ENCODE measurements around the gene APCDD1L. TPM values are rescaled to one million over a fixed set of nuclear protein-coding genes. Genes with fewer than 3 reads are reported as not detected.

The APCDD1L gene
- total RNA-seq, 1 experiment from 2014 or later: not detected

DNA sequence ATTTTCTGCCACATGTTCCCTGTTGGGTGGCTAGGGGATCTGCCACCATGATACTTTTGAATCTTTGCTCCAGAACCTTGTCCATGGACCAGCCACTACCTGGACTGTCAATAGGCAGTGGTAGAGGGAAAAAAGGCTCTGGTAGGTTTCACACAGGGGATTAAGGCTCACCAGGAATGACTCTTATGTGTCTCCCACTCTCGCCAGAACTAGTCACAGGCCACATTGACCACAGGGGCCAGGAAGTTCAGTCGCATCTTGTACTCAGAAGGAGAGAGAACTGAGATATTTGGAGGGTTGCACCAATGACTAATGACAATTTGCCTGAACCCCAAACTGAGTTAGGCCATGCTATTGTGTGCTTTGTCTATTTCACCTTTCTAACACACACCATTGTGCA, 23.6 kb upstream of the APCDD1L start:
- H3K79me2 ChIP-seq (ENCODE audit: low read length): no peaks in the 10 kb centered on the region
- no peaks in the 10 kb centered on the region for H3K9me3 ChIP-seq (ENCODE audit: low read length)
- H3K4me1 ChIP-seq (ENCODE audit: low read length): no peaks in the 10 kb centered on the region
- H2AFZ ChIP-seq (ENCODE audit: low read length): no peak overlapping the region
- no peak overlapping the region for H3K9ac ChIP-seq (ENCODE audit: low read length)
- no peak overlapping the region for H3K27ac ChIP-seq (ENCODE audit: low read length)
- H3K36me3 ChIP-seq (ENCODE audit: insufficient read depth, low read length): no peaks in the 10 kb centered on the region
- H4K20me1 ChIP-seq (ENCODE audit: insufficient read depth, low read depth, low read length): no peaks in the 10 kb centered on the region
- H3K4me3 ChIP-seq (ENCODE audit: low read length): no peak overlapping the region
- no peaks in the 10 kb centered on the region for H3K9me2 ChIP-seq (replicated peaks; ENCODE audit: insufficient read depth, low read length)
- no peak overlapping the region for H3K4me2 ChIP-seq (ENCODE audit: low read depth, low read length, poor library complexity, severe bottlenecking)
- no peaks in the 10 kb centered on the region for H3K27me3 ChIP-seq (ENCODE audit: low read length)
- no peak for DNase-seq

DNA sequence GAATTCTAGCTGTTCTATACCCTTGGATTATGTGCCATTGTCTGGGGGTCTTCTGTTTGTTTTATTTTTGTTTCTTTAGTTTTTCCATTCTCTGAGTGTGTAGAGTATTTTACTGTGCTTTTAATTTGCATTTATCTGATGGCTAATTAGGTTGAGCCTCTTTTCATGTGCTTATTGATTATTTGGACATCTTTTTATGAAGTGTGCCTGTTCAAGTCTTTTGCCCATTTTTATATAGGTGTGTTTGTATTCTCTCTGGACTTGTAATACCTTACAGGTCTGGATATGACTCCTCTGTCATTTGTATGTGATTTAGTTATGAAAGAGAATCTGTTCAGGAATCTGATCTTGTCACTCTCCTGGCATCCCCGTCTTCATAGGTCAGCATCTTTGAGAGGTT, 22.6 kb upstream of the APCDD1L start:
- H3K27ac ChIP-seq (ENCODE audit: low read length): no peak overlapping the region
- H2AFZ ChIP-seq (ENCODE audit: low read length): no peak overlapping the region
- H3K4me1 ChIP-seq (ENCODE audit: low read length): no peaks in the 10 kb centered on the region
- H4K20me1 ChIP-seq (ENCODE audit: insufficient read depth, low read depth, low read length): no peaks in the 10 kb centered on the region
- no peak overlapping the region for H3K4me3 ChIP-seq (ENCODE audit: low read length)
- H3K27me3 ChIP-seq (ENCODE audit: low read length): no peaks in the 10 kb centered on the region
- DNase-seq: no peak
- H3K4me2 ChIP-seq (ENCODE audit: low read depth, low read length, poor library complexity, severe bottlenecking): no peak overlapping the region
- H3K36me3 ChIP-seq (ENCODE audit: insufficient read depth, low read length): no peaks in the 10 kb centered on the region
- H3K79me2 ChIP-seq (ENCODE audit: low read length): no peaks in the 10 kb centered on the region
- no peak overlapping the region for H3K9ac ChIP-seq (ENCODE audit: low read length)
- no peaks in the 10 kb centered on the region for H3K9me2 ChIP-seq (replicated peaks; ENCODE audit: insufficient read depth, low read length)
- H3K9me3 ChIP-seq (ENCODE audit: low read length): no peaks in the 10 kb centered on the region

- peaks cover 7% of the 10 kb centered on the region; the same call in 1 of the 2 replicates for H3K27me3 ChIP-seq (ENCODE audit: low read length)
Measured at GRCh38 chr20:58536289-58536688, 21.1 kb upstream of the APCDD1L start.

DNA sequence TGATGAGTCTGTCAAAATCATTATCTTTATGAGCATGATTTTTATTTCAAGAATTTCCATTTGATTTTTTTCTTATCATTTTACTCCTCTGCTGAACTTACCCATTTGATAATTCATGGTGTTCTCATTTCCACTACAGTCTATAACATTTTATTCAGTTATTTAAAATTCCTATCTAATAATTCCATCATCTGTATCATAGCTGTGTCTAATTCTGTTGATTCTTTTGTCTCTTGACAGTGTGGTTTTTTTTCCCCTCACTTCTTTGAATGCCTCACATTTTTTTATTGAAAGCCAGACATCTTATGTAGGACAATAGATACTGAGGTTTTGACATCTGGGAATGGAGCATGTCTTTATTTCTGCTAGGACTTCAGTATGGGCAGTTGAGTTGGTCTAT, 16.5 kb upstream of the APCDD1L start:
- Histone ChIP-seq H3K4me3 (ENCODE audit: low read length) (no peak overlapping the region), H3K36me3 (ENCODE audit: insufficient read depth, low read length) (no peaks in the 10 kb centered on the region), H2AFZ (ENCODE audit: low read length) (no peak overlapping the region), H3K9ac (ENCODE audit: low read length) (no peak overlapping the region), H3K79me2 (ENCODE audit: low read length) (no peaks in the 10 kb centered on the region), H3K4me1 (ENCODE audit: low read length) (no peaks in the 10 kb centered on the region), H3K9me2 (replicated peaks; ENCODE audit: insufficient read depth, low read length) (no peaks in the 10 kb centered on the region), H3K27ac (ENCODE audit: low read length) (no peak overlapping the region), H3K9me3 (ENCODE audit: low read length) (peaks cover 13% of the 10 kb centered on the region), H3K4me2 (ENCODE audit: low read depth, low read length, poor library complexity, severe bottlenecking) (no peak overlapping the region), H4K20me1 (ENCODE audit: insufficient read depth, low read depth, low read length) (no peaks in the 10 kb centered on the region), H3K27me3 (ENCODE audit: low read length) (peaks cover 7% of the 10 kb centered on the region; the same call in 1 of the 2 replicates)
- no peak for DNase-seq

More at GRCh38 chr20:58536289-58536688, 21.1 kb upstream of the APCDD1L start:
- no peaks in the 10 kb centered on the region for H4K20me1 ChIP-seq (ENCODE audit: insufficient read depth, low read depth, low read length)
- H3K9me3 ChIP-seq (ENCODE audit: low read length): peaks cover 7% of the 10 kb centered on the region
- no peak overlapping the region for H2AFZ ChIP-seq (ENCODE audit: low read length)
- no peaks in the 10 kb centered on the region for H3K4me1 ChIP-seq (ENCODE audit: low read length)
- no peaks in the 10 kb centered on the region for H3K36me3 ChIP-seq (ENCODE audit: insufficient read depth, low read length)
- H3K27ac ChIP-seq (ENCODE audit: low read length): no peak overlapping the region
- DNase-seq: no peak
- H3K4me3 ChIP-seq (ENCODE audit: low read length): no peak overlapping the region
- H3K9me2 ChIP-seq (replicated peaks; ENCODE audit: insufficient read depth, low read length): no peaks in the 10 kb centered on the region
- H3K4me2 ChIP-seq (ENCODE audit: low read depth, low read length, poor library complexity, severe bottlenecking): no peak overlapping the region
- no peaks in the 10 kb centered on the region for H3K79me2 ChIP-seq (ENCODE audit: low read length)
- no peak overlapping the region for H3K9ac ChIP-seq (ENCODE audit: low read length)

DNA sequence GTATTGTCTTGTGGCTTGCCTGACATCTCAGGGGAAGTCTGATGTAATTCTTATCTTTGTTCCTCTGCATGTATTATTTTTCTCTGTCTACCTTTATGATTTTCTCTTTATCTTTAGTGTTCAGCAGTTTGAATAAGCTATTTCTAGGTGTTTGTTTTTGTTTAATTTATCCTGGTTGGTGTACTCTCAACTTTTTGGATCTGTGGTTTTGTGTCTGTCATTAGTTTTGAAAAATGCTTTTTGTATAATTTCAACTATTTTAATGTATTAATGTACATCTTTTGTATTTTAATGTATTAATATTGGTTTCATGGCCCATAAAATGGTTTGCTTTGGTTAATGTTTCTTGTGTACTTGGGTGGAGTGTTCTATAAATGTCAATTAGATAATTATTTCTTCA, 15.9 kb upstream of the APCDD1L start:
- no peak overlapping the region for H2AFZ ChIP-seq (ENCODE audit: low read length)

DNA sequence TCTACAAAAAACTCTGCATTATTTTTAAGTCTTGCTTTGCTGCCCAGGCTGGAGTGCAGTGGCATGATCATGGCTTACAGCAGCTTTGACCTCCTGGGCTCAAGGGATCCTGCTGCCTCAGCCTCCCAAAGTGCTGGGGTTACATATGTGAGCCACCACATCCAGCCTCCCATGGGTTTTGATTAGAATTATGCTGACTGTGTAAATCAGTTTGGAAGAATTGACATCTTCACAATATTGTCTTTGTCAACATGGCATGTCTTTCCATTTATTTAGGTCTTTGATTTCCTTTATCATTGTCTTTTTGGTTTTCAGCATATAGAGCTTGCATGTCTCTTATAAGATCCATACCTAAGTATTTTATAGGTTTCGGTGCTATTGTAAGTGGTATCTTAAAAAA, 13.2 kb upstream of the APCDD1L start:
- no peaks in the 10 kb centered on the region for H3K4me1 ChIP-seq (ENCODE audit: low read length)
- no peaks in the 10 kb centered on the region for H3K79me2 ChIP-seq (ENCODE audit: low read length)
- H3K9ac ChIP-seq (ENCODE audit: low read length): no peak overlapping the region
- no peak overlapping the region for H3K4me2 ChIP-seq (ENCODE audit: low read depth, low read length, poor library complexity, severe bottlenecking)
- H2AFZ ChIP-seq (ENCODE audit: low read length): no peak overlapping the region
- H3K27me3 ChIP-seq (ENCODE audit: low read length): peaks cover 7% of the 10 kb centered on the region; the same call in 1 of the 2 replicates
- no peaks in the 10 kb centered on the region for H4K20me1 ChIP-seq (ENCODE audit: insufficient read depth, low read depth, low read length)
- H3K27ac ChIP-seq (ENCODE audit: low read length): no peak overlapping the region
- no peak overlapping the region for H3K4me3 ChIP-seq (ENCODE audit: low read length)
- no peak for DNase-seq
- H3K36me3 ChIP-seq (ENCODE audit: insufficient read depth, low read length): no peaks in the 10 kb centered on the region
- no peaks in the 10 kb centered on the region for H3K9me2 ChIP-seq (replicated peaks; ENCODE audit: insufficient read depth, low read length)
- H3K9me3 ChIP-seq (ENCODE audit: low read length): peaks cover 13% of the 10 kb centered on the region

More for the DNA sequence above, 15.9 kb upstream of the APCDD1L start:
- Histone ChIP-seq H3K4me1 (ENCODE audit: low read length) (no peaks in the 10 kb centered on the region), H3K36me3 (ENCODE audit: insufficient read depth, low read length) (no peaks in the 10 kb centered on the region), H3K9me2 (replicated peaks; ENCODE audit: insufficient read depth, low read length) (no peaks in the 10 kb centered on the region), H3K27me3 (ENCODE audit: low read length) (peaks cover 7% of the 10 kb centered on the region; the same call in 1 of the 2 replicates), H3K9me3 (ENCODE audit: low read length) (peaks cover 13% of the 10 kb centered on the region), H4K20me1 (ENCODE audit: insufficient read depth, low read depth, low read length) (no peaks in the 10 kb centered on the region), H3K4me3 (ENCODE audit: low read length) (no peak overlapping the region), H3K4me2 (ENCODE audit: low read depth, low read length, poor library complexity, severe bottlenecking) (no peak overlapping the region), H3K27ac (ENCODE audit: low read length) (no peak overlapping the region), H3K9ac (ENCODE audit: low read length) (no peak overlapping the region), H3K79me2 (ENCODE audit: low read length) (no peaks in the 10 kb centered on the region)
- no peak for DNase-seq

GRCh38 chr20:58526411-58526810, 11.2 kb upstream of the APCDD1L start:
- no peaks in the 10 kb centered on the region for H3K9me2 ChIP-seq (replicated peaks; ENCODE audit: insufficient read depth, low read length)
- H3K9ac ChIP-seq (ENCODE audit: low read length): no peak overlapping the region
- H3K27ac ChIP-seq (ENCODE audit: low read length): no peak overlapping the region
- H3K79me2 ChIP-seq (ENCODE audit: low read length): no peaks in the 10 kb centered on the region
- H3K27me3 ChIP-seq (ENCODE audit: low read length): no peaks in the 10 kb centered on the region
- no peak overlapping the region for H3K4me2 ChIP-seq (ENCODE audit: low read depth, low read length, poor library complexity, severe bottlenecking)
- H3K4me1 ChIP-seq (ENCODE audit: low read length): no peaks in the 10 kb centered on the region
- DNase-seq: no peak
- peaks cover 8% of the 10 kb centered on the region; the same call in 1 of the 2 replicates for H3K9me3 ChIP-seq (ENCODE audit: low read length)
- no peak overlapping the region for H3K4me3 ChIP-seq (ENCODE audit: low read length)
- H2AFZ ChIP-seq (ENCODE audit: low read length): no peak overlapping the region
- no peaks in the 10 kb centered on the region for H3K36me3 ChIP-seq (ENCODE audit: insufficient read depth, low read length)
- no peaks in the 10 kb centered on the region for H4K20me1 ChIP-seq (ENCODE audit: insufficient read depth, low read depth, low read length)

DNA sequence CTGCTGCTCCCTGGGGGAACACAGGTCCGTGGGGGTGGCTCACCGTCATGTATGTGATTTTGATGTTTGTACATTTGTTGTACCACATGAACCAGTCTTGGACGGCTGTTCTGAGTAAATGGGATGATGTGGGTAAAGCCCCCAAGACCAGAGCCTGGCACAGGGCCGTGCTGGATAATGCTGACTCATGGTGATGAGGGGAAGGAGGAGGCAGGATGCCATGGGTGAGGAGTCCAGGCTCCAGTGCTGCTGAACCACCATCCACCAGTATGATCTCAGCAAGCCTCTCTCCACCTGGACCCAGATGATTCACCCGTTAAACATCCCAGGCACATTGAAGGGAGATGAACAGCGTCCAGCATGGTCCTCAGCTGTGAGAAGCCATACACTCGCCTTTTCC, 9.6 kb upstream of the APCDD1L start:
- Histone ChIP-seq H2AFZ (ENCODE audit: low read length) (no peak overlapping the region), H3K36me3 (ENCODE audit: insufficient read depth, low read length) (no peaks in the 10 kb centered on the region), H4K20me1 (ENCODE audit: insufficient read depth, low read depth, low read length) (no peaks in the 10 kb centered on the region), H3K9me2 (replicated peaks; ENCODE audit: insufficient read depth, low read length) (no peaks in the 10 kb centered on the region), H3K9me3 (ENCODE audit: low read length) (peaks cover 4% of the 10 kb centered on the region; the same call in 1 of the 2 replicates), H3K4me2 (ENCODE audit: low read depth, low read length, poor library complexity, severe bottlenecking) (no peak overlapping the region), H3K4me3 (ENCODE audit: low read length) (no peak overlapping the region), H3K27ac (ENCODE audit: low read length) (no peak overlapping the region), H3K9ac (ENCODE audit: low read length) (no peak overlapping the region), H3K79me2 (ENCODE audit: low read length) (no peaks in the 10 kb centered on the region), H3K4me1 (ENCODE audit: low read length) (no peaks in the 10 kb centered on the region), H3K27me3 (ENCODE audit: low read length) (no peaks in the 10 kb centered on the region)
- DNase-seq: no peak

DNA sequence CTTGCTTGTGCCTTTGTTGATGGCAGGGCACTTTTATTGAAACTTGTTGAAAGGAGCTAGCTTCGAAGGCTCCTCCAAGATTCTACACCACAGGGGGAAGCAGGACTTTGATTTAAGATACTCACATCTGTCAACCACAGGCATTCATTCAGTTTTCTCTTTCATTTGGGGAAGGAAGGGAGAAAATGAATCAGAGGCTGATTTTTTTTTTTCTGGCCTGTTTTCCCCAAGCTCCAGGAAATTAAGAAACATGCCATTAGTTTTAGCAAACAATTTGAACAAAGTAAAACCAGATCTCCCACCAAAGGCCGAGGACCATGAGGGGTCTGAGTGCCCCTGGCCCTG, 8.7 kb upstream of the APCDD1L start:
- Histone ChIP-seq H3K9me3 (ENCODE audit: low read length) (no peaks in the 10 kb centered on the region), H3K4me1 (ENCODE audit: low read length) (no peaks in the 10 kb centered on the region), H3K79me2 (ENCODE audit: low read length) (no peaks in the 10 kb centered on the region), H3K27me3 (ENCODE audit: low read length) (no peaks in the 10 kb centered on the region), H3K4me3 (ENCODE audit: low read length) (no peak overlapping the region), H3K9me2 (replicated peaks; ENCODE audit: insufficient read depth, low read length) (no peaks in the 10 kb centered on the region), H3K4me2 (ENCODE audit: low read depth, low read length, poor library complexity, severe bottlenecking) (no peak overlapping the region), H2AFZ (ENCODE audit: low read length) (no peak overlapping the region), H4K20me1 (ENCODE audit: insufficient read depth, low read depth, low read length) (0 out of 2 replicates have a peak, but pooled peaks cover 3% of the 10 kb centered on the region), H3K9ac (ENCODE audit: low read length) (no peak overlapping the region), H3K27ac (ENCODE audit: low read length) (no peak overlapping the region), H3K36me3 (ENCODE audit: insufficient read depth, low read length) (no peaks in the 10 kb centered on the region)
- no peak for DNase-seq

Data from Karpas-422 (cell line).